K562 (cell line): ENCODE results near the gene IRX3. TPM values are rescaled to one million over a fixed set of nuclear protein-coding genes. Genes with fewer than 3 reads are reported as not detected.
A peak's percentile ranks its signal among the peaks of the same experiment; 100 is the strongest.

Experiments
- ATAC-seq: fragments of 200-7000 bp; cut with Tn5 transposase; 3 replicates; pipeline ENCODE4 v1.9.1; 2020; ENCODE audit warnings: moderate library complexity
- BruUV-seq: library from RNA; stranded (reverse); fragments of 400-500 nt; replicated peaks from 2 replicates; lab custom pipeline; 2021; lab: Mats Ljungman, UMichigan
- CTCF ChIA-PET: fragments of 300-600 bp; formaldehyde crosslinking; extraction: SDS; loops from one replicate; lab custom pipeline; 2021; ENCODE audit warnings: low intra/inter-chr PET ratio; lab: Yijun Ruan, JAX
- POLR2A ChIA-PET: fragments of 300-600, 350-650 bp; sonication (Branson Sonifier 250); formaldehyde crosslinking; extraction: SDS; loops from one replicate; lab custom pipeline; 2021; ENCODE audit warnings: antibody characterized with exemption, inconsistent platforms; lab: Yijun Ruan, JAX
- DNase-seq, 4 experiments: peaks; one replicate each; pipeline versions ENCODE4 v3.0.0 to v3.0.0-alpha.2; 2011 to 2018; ENCODE audit warnings: low spot score in 3 of 4, mixed read lengths in 3 of 4; ENCODE audit errors: extremely low read depth in 1 of 4
- FAIRE-seq: peaks from 2 replicates; lab custom pipeline; 2011; peaks lifted over from hg19 to GRCh38; lab: Jason Lieb, UNC
- H2AFZ ChIP-seq: 2 replicates; pipeline ENCODE4 v1.6.0; 2011; ENCODE audit warnings: low read depth, low read length, control low read depth, inconsistent platforms
- H3K27ac ChIP-seq: fragments of 200-600 bp; 3 replicates; pipeline ENCODE4 v1.8.0; 2011; ENCODE audit warnings: low read depth, mild to moderate bottlenecking, control low read depth, inconsistent platforms, low read length, moderate library complexity, mixed read lengths; ENCODE audit errors: extremely low read depth
- H3K27me3 ChIP-seq, 2 experiments: fragments of 300-600 bp in 1 of 2; 2 replicates in 1 of 2; 3 replicates in 1 of 2; pipeline versions ENCODE4 v1.6.0 to v1.8.0; 2011; ENCODE audit warnings: inconsistent platforms in 2 of 2, low read length in 2 of 2, mild to moderate bottlenecking in 1 of 2, mixed read lengths in 1 of 2, moderate library complexity in 1 of 2; ENCODE audit not compliant: control insufficient read depth in 2 of 2, insufficient read depth in 2 of 2
- H3K36me3 ChIP-seq: fragments of 300-600 bp; 3 replicates; pipeline ENCODE4 v1.8.0; 2011; ENCODE audit warnings: mild to moderate bottlenecking, low read length, inconsistent platforms; ENCODE audit not compliant: control insufficient read depth, insufficient read depth
- H3K4me1 ChIP-seq, 2 experiments: fragments of 200-600 bp in 1 of 2; replicated peaks in 1 of 2; 2 replicates in 1 of 2; 3 replicates in 1 of 2; pipeline versions ENCODE4 v1.5.1 to v1.8.0; 2011; ENCODE audit warnings: inconsistent platforms in 2 of 2, low read length in 2 of 2, mild to moderate bottlenecking in 1 of 2, mixed read lengths in 1 of 2, moderate library complexity in 1 of 2; ENCODE audit not compliant: control insufficient read depth in 2 of 2, insufficient read depth in 2 of 2
- H3K4me2 ChIP-seq: 2 replicates; pipeline ENCODE4 v1.6.1; 2011; ENCODE audit warnings: low read length, control low read depth, inconsistent platforms, mixed read lengths; ENCODE audit not compliant: insufficient read depth
- H3K4me3 ChIP-seq: fragments of 200-600 bp; sonication (generic), shearing (Covaris generic); 2 replicates; pipeline ENCODE4 v1.5.1; 2016; ENCODE audit warnings: control low read depth, inconsistent platforms
- H3K79me2 ChIP-seq: fragments of 200-600 bp; 3 replicates; pipeline ENCODE4 v1.8.0; 2011; ENCODE audit warnings: low read length, inconsistent platforms; ENCODE audit not compliant: control insufficient read depth, insufficient read depth
- H3K9ac ChIP-seq, 2 experiments: 2 replicates each; pipeline versions ENCODE4 v1.6.0 to v1.6.1; 2011; ENCODE audit warnings: low read depth in 2 of 2, low read length in 2 of 2, control low read depth in 1 of 2, inconsistent platforms in 1 of 2, mild to moderate bottlenecking in 1 of 2, mixed read lengths in 1 of 2; ENCODE audit not compliant: insufficient read depth in 1 of 2
- H3K9me1 ChIP-seq: one replicate; pipeline ENCODE4 v1.6.0; 2011; ENCODE audit warnings: inconsistent platforms, mild to moderate bottlenecking, low read length, moderate library complexity; ENCODE audit not compliant: control insufficient read depth, insufficient read depth
- H3K9me3 ChIP-seq: replicated peaks from 2 replicates; pipeline ENCODE4 v1.5.1; 2011; ENCODE audit warnings: low read depth, low read length, inconsistent platforms; ENCODE audit not compliant: control insufficient read depth, insufficient read depth
- H4K20me1 ChIP-seq: replicated peaks from 2 replicates; pipeline ENCODE4 v1.6.1; 2011; ENCODE audit warnings: low read length, inconsistent platforms, mixed read lengths; ENCODE audit not compliant: control insufficient read depth, insufficient read depth
- BHLHE40 ChIP-seq: IDR thresholded peaks from 2 replicates; pipeline ENCODE4 v1.6.1; 2011; ENCODE audit warnings: low read length, improper control_type of control experiment
- CBFA2T3 ChIP-seq: fragments of 450-650 bp; IDR thresholded peaks from 2 replicates; pipeline ENCODE4 v1.6.1; 2017
- MNT ChIP-seq, 2 experiments: fragments of 450-650 bp; conservative IDR thresholded peaks; 2 replicates each; pipeline ENCODE4 v1.6.1; 2017; ENCODE audit warnings: mild to moderate bottlenecking in 2 of 2, moderate library complexity in 2 of 2
- MXD1 ChIP-seq: fragments of 250-450 bp; sonication (Bioruptor Pico); IDR thresholded peaks from 2 replicates; pipeline ENCODE4 v1.8.0; 2021; ENCODE audit warnings: borderline replicate concordance, mild to moderate bottlenecking, moderate library complexity; ENCODE audit not compliant: poor library complexity, severe bottlenecking
- POLR2AphosphoS5 ChIP-seq: IDR thresholded peaks from 2 replicates; pipeline ENCODE4 v1.6.1; 2011; ENCODE audit warnings: mild to moderate bottlenecking, low read depth, low read length, moderate library complexity; ENCODE audit not compliant: control insufficient read depth, insufficient read depth
- RAD51 ChIP-seq: fragments of 450-650 bp; IDR thresholded peaks from 2 replicates; pipeline ENCODE4 v1.7.1; 2016; ENCODE audit warnings: low read depth, mild to moderate bottlenecking, borderline replicate concordance
- ZNF511 ChIP-seq: sonication (generic); formaldehyde crosslinking; IDR thresholded peaks from 2 replicates; pipeline ENCODE4 v1.8.0; 2022; ENCODE audit warnings: mild to moderate bottlenecking, missing genetic modification reagents
- ZNF75A ChIP-seq: fragments of 450-650 bp; formaldehyde crosslinking; IDR thresholded peaks from 2 replicates; pipeline ENCODE4 v1.4.0; 2020; ENCODE audit warnings: mild to moderate bottlenecking
- ZNF77 ChIP-seq: fragments of 250-450 bp; sonication (Bioruptor Pico); IDR thresholded peaks from 2 replicates; pipeline ENCODE4 v1.5.0; 2020
- WGBS: fragments of 100-300 bp; shearing (Covaris generic); methylation state at CpG from one replicate; pipeline ENCODE4 v1.1.6; 2016; ENCODE audit warnings: low coverage, mixed read lengths; ENCODE audit not compliant: insufficient coverage; ENCODE audit errors: missing lambda C conversion rate; 5-methylcytosine and 5-hydroxymethylcytosine counted together
- in situ Hi-C: fragments of 300-500 bp; cut with MboI; formaldehyde crosslinking; loops from 4 replicates; pipeline ENCODE4 v1.15.0; 2018; ENCODE audit warnings: inconsistent platforms, mixed read lengths
- intact Hi-C: fragments of 100-400 bp; cut with micrococcal nuclease; formaldehyde crosslinking; loops from 2 replicates; pipeline ENCODE4 v1.14.2; 2022
- polyA plus RNA-seq, 8 experiments: library from polyadenylated mRNA; depleted of rRNA in 4 of 8; stranded (reverse) in 5 of 8; unstranded in 3 of 8; fragments of >200 nt; fragmentation: Nextera tagmentation in 2 of 8; fragmentation: Illumina TruSeq in 1 of 8; extraction: Ambion mirVana in 2 of 8; extraction: Trizol in 1 of 8; gene quantifications; 2 replicates each; pipeline versions ENCODE4 v1.2.1 to v1.2.3, GENCODE V29; 2011 to 2014; ENCODE audit warnings: inconsistent platforms in 1 of 8, missing spikeins in 1 of 8
- total RNA-seq, 7 experiments: library from RNA; depleted of rRNA in 6 of 7; stranded (reverse); fragments of >200 nt in 6 of 7; fragmentation: Illumina TruSeq in 2 of 7; extraction: Trizol in 2 of 7; gene quantifications; 2 replicates each; pipeline versions ENCODE4 v1.2.1 to v1.2.3, GENCODE V29; 2011 to 2021; ENCODE audit warnings: low replicate concordance in 1 of 7

The IRX3 gene
- total and polyA plus RNA-seq, 9 of the 15 experiments (the other 6 are each of a cell fraction or from before 2014, with no cell fraction given): not detected

GRCh38 chr16:54245788-54246453, 40.7 kb downstream of the IRX3 start:
- POLR2A ChIA-PET: no interaction called here
- no peak for TF ChIP-seq CBFA2T3
- TF ChIP-seq RAD51: no peak
- no peak for TF ChIP-seq ZNF75A (CRISPR knock-in tag)
- TF ChIP-seq POLR2AphosphoS5: no peak
- no peak for TF ChIP-seq MNT (conservative IDR thresholded peaks at IDR 0.05)
- no peak for TF ChIP-seq BHLHE40
- TF ChIP-seq ZNF511 (CRISPR knock-in tag): no peak
- TF ChIP-seq ZNF77: no peak
- TF ChIP-seq MXD1 (CRISPR knock-in tag): no peak
- no peaks in the 10 kb centered on the region for H3K27me3 ChIP-seq
- H3K9ac ChIP-seq: no peak overlapping the region
- no peak overlapping the region for H2AFZ ChIP-seq
- no peak overlapping the region for H3K27ac ChIP-seq
- no peak for FAIRE-seq
- no peaks in the 10 kb centered on the region for H3K9me1 ChIP-seq
- H3K4me2 ChIP-seq: no peak overlapping the region
- intact Hi-C loops: no loop called here
- ATAC-seq: no peak
- CTCF ChIA-PET: no interaction called here
- no peaks in the 10 kb centered on the region for H3K4me1 ChIP-seq
- H4K20me1 ChIP-seq: no peaks in the 10 kb centered on the region
- DNase-seq: peak in 1 of 4 experiments; percentile 19
- H3K9me3 ChIP-seq: no peaks in the 10 kb centered on the region
- in situ Hi-C loops: no loop called here
- H3K79me2 ChIP-seq: no peaks in the 10 kb centered on the region
- BruUV-seq: no TSS peak
- H3K36me3 ChIP-seq: no peaks in the 10 kb centered on the region
- no peak overlapping the region for H3K4me3 ChIP-seq
- 0% methylated on average over 4 of the region's 4 CpGs for WGBS
